ENCODE results near the gene CNOT11. TPM values are rescaled to one million over a fixed set of nuclear protein-coding genes. Genes with fewer than 3 reads are reported as not detected.

CNOT11 gene
- total and polyA plus RNA-seq, 2 of the 8 experiments (the other 6 are each of a cell fraction or from before 2014, with no cell fraction given) = 41.5 to 54.6 TPM

DNA sequence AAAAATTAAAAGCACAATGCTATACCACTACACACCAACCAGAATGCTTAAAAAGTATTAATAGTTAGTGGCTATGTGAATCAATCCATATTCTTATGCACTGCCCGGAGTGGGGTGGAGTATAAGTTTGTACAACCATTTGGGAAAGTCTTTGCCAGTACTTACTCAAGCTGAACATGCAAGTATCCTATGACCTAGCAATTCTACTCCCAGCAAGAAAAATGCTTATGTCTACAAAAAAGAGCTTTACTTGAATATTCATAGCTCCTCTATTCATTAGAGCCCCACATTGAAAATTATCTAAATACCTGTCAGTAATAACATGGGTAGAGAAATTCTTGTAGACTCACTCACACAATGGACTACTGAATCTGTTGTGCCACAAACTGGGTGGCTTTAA, 21.4 kb upstream of the CNOT11 start:
- no peaks in the 10 kb centered on the region for H3K36me3 ChIP-seq (ENCODE audit: control insufficient read depth in 2 of 4, insufficient read depth in 4 of 4, low read length in 3 of 4)
- no peak overlapping the region for H3K4me3 ChIP-seq (ENCODE audit: extremely low read depth in 1 of 4, insufficient read depth in 2 of 4, low read depth in 3 of 4, low read length in 4 of 4)
- no peak overlapping the region for H4K8ac ChIP-seq (ENCODE audit: extremely low read depth, insufficient read depth, low read length)
- H3K4me1 ChIP-seq (replicated peaks in 1 of 4; ENCODE audit: control insufficient read depth in 3 of 4, insufficient read depth in 4 of 4, low read length in 3 of 4) = no peaks in the 10 kb centered on the region
- no peak overlapping the region for H4K5ac ChIP-seq (ENCODE audit: insufficient read length, low read depth, low read length)
- no peak overlapping the region for H3K14ac ChIP-seq (ENCODE audit: insufficient read length)
- no peak overlapping the region for H4K91ac ChIP-seq (replicated peaks; ENCODE audit: insufficient read length, low read length)
- H2AFZ ChIP-seq (ENCODE audit: low read length) = no peak overlapping the region
- CTCF ChIA-PET (ENCODE audit: partially characterized antibody) = interaction anchor here (0.6 to 3.7 kb wide), 6 partner anchors 9 to 204 kb away, joined by 3 to 16 read pairs (median 4); no protein-coding TSS in a partner anchor
- H3K4me2 ChIP-seq (ENCODE audit: insufficient read depth in 1 of 2, low read depth in 2 of 2, low read length in 2 of 2) = no peak overlapping the region
- no peak overlapping the region for H2BK12ac ChIP-seq (ENCODE audit: low read depth, low read length)
- H2AK5ac ChIP-seq (ENCODE audit: low read depth, low read length) = no peak overlapping the region
- H2BK5ac ChIP-seq (ENCODE audit: low read depth, low read length) = no peak overlapping the region
- no peaks in the 10 kb centered on the region for H3K27me3 ChIP-seq (replicated peaks in 1 of 4; ENCODE audit: control insufficient read depth in 3 of 4, extremely low read depth in 1 of 4, insufficient read depth in 3 of 4, low read length in 3 of 4)
- 97% methylated on average over 1 of the region's 1 CpG; no CpG with 5 or more reads in 1 of the 2 experiments for WGBS, 2 experiments (ENCODE audit: extremely low coverage in 1 of 2, insufficient coverage in 1 of 2, insufficient read length in 1 of 2, insufficient replicate concordance in 2 of 2, low coverage in 1 of 2, low lambda C conversion rate in 2 of 2, missing lambda C conversion rate in 1 of 2)
- H2BK120ac ChIP-seq (replicated peaks; ENCODE audit: low read depth, low read length) = no peak overlapping the region
- H3K18ac ChIP-seq (ENCODE audit: extremely low read depth, low read length) = no peak overlapping the region
- 0 out of 4 replicates have a peak, but pooled peaks cover 0 to 3% of the 10 kb centered on the region in 2 experiments for H3K9me3 ChIP-seq (ENCODE audit: insufficient read depth in 2 of 2, low read depth in 1 of 2, low read length in 1 of 2)
- FAIRE-seq = no peak
- no peak overlapping the region for H3K4ac ChIP-seq (replicated peaks; ENCODE audit: insufficient read length, low read depth, low read length)
- H3K79me2 ChIP-seq (ENCODE audit: control insufficient read depth in 1 of 2, insufficient read depth in 2 of 2, low read length in 2 of 2) = no peaks in the 10 kb centered on the region
- H3K9ac ChIP-seq (replicated peaks in 1 of 4; ENCODE audit: extremely low read depth in 1 of 4, low read depth in 3 of 4, low read length in 3 of 4) = no peak overlapping the region
- H3K23ac ChIP-seq (ENCODE audit: insufficient read length) = no peak overlapping the region
- no peaks in the 10 kb centered on the region for H4K20me1 ChIP-seq (replicated peaks in 1 of 2; ENCODE audit: control insufficient read depth in 1 of 2, insufficient read depth in 2 of 2, low read length in 2 of 2)
- H3K79me1 ChIP-seq (ENCODE audit: low read depth, low read length) = no peaks in the 10 kb centered on the region
- H2BK15ac ChIP-seq (ENCODE audit: low read length) = no peak overlapping the region
- DNase-seq (ENCODE audit: low read depth in 1 of 2, low spot score in 2 of 2) = no peak
- no peak overlapping the region for H2BK20ac ChIP-seq (ENCODE audit: low read length)
- no peaks in the 10 kb centered on the region for H3K23me2 ChIP-seq (ENCODE audit: low read depth, low read length)
- no peak for TF ChIP-seq JUND (IDR thresholded peaks at IDR 0.05; ENCODE audit: low read length)
- no peak for TF ChIP-seq MAFK (IDR thresholded peaks at IDR 0.05; ENCODE audit: low read depth, low read length)
- TF ChIP-seq KDM4A (IDR thresholded peaks at IDR 0.05; ENCODE audit: low read depth, low read length, severe bottlenecking) = no peak
- TF ChIP-seq HDAC2 (IDR thresholded peaks at IDR 0.05; ENCODE audit: borderline replicate concordance in 1 of 2, low read depth in 2 of 2, low read length in 2 of 2) = no peak
- TF ChIP-seq GABPA (IDR thresholded peaks at IDR 0.05; ENCODE audit: borderline replicate concordance, insufficient read depth, low read length) = no peak
- TF ChIP-seq CREB1 (IDR thresholded peaks at IDR 0.05) = no peak
- H3K27ac ChIP-seq (ENCODE audit: low read depth, low read length) = no peak overlapping the region
- POLR2A ChIA-PET (ENCODE audit: partially characterized antibody) = no interaction called here
- no peak overlapping the region for H3K56ac ChIP-seq (replicated peaks; ENCODE audit: insufficient read length, low read depth, low read length)
